GM18873 (cell line): Measurements from ENCODE around the gene MSL3.

Experiments
- ATAC-seq: cut with Tn5 transposase; IDR thresholded peaks from one replicate; pipeline ENCODE4 v1.9.1; 2021; ENCODE audit warnings: mild to moderate bottlenecking, moderate library complexity, moderate number of reproducible peaks; ENCODE audit not compliant: unreplicated experiment, low FRiP score

The MSL3 gene

DNA sequence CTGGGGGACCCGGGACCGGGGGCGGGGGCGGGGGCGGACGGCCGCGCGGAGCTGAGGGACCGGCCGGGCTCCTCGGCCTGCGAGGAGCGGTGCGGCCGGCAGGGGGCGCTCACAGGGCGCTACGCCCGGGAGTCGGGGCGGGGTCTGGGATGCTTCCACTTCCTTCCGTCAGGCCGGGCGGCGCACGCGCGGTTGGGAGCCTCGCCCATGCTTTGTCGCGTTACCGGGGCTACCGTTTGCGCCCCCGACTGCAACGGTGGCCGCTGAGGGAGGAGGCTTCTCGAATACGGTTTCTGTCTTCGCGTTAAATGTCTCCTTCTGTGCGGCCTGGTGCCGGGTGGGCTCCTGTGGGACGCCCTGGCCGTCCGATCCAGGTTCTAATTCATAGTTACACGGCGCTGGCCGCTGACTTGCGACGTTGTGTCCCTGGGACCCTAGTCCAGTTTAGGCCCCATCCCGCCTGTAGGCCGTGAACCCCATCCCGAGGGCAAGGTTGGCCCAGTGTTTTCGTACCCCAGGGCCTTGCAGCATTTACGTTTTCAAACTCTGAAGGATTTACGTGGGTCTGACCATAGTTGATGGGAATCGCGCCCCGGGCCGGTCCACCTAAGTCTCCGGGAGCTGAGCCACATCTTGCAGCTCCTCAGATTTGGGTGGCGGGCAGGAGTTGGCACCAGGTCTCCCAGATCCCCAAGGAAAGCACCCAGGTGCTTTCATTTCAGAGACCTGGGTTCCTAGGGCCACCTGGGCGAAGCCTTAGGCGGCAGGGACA, 549 bp downstream of the MSL3 start:
- peak; percentile 27 for ATAC-seq

DNA sequence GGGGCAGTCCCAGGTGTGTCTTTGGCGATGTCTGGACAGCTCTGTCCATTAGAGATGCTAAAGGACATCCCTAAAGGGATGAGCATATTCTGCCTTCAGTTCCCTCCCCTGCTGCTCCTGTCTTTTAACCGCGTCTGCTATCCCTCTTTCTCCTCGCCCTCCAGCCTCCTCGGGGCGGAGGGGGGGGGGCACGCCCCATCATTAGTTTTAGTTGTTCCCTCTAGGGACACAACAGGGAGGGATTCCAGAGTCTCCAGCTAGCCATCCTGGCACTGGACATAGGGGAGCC, 1.1 kb downstream of the MSL3 start:
- no peak for ATAC-seq

DNA sequence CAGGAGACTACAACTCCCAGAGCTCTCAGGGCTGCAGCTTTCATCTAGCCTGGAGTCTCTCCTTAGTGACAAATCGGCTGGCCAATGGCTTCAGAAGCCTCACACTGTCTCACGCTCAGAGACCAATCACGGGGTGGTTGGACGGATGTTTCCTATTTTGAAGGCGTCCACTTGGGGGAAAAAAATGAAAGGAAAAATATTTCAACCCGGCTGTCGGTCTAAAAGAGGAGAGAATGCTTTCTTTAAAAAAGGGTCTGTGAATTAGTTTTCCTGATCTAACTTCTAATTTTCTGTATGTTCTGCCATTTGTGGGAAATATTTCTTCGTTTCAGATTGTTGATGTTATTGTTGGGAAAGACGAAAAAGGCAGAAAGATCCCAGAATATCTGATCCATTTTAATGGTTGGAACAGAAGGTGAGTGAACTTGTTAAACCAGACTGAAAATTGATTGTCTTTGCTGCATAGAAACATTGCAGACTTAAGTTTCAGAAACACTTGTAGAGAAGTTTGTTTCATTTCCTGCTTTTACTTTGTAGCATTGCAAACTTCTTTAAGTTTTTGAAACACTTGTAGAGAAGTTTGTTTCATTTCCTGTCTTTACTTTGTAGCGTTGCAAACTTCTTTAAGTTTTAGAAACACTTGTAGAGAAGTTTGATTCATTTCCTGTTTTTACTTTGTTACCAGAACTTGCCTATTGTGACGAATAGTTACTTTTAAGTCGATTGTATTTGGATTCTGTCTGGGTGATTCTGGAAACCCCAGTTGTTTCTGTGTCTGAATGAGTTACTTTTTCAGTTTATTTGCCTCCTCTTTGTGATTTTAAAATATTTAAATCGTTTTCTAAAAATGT, 1.6 kb downstream of the MSL3 start:
- peak; percentile 82 for ATAC-seq

DNA sequence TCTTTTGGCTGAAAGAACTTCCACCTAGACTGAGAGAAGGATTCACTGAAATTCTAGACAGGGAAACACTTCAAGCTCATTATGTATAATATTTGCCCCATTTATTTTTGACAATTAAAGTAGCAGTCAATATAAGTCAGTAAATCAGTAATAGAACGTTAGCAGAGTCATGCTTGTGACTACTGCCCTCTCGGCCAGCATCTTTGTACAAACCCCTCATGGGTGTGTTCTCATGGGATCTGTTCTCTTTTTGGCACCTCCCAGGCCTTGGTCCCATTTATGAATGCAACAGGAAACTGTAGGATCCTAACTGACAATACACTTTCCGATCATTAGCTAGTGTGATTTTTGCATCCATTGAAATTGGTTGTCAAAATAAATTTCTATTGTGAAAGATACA, 2.9 kb downstream of the MSL3 start:
- no peak for ATAC-seq

DNA sequence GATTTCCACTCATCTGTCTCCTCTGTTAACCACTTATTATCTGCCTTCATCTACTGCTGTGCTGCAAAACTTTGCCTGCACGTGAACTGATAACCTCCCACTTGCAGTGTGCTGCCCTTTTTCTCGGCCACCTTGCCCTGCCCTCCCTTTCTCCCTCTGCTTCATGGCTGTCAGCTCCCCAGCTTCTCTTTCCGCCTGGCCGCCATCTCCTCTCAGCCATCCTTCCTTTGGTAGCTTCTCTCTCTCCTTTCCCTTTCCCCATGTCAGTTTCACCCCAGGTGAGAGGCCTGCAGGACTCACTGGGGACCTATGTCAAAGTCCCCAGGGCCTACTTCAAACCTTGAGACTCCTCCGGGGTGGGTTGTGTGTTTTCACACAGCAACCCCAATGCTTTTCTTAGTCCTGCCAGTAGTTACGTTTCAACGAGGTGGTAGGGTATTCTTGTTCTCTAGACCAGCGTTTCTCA, 6.6 kb downstream of the MSL3 start:
- ATAC-seq, result no peak

DNA sequence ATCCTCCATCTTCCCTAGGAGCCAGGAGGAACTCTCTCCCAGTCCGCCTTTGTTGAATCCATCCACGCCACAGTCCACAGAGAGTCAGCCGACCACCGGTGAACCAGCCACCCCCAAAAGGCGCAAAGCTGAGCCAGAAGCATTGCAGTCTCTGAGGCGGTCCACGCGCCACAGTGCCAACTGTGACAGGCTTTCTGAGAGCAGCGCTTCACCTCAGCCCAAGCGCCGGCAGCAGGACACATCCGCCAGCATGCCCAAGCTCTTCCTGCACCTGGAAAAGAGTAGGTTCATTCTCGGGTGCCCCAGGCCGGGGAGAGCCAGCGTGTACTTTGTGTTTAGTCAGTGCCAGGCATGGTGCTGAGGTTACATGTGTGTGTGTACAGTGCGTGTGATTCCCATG, 7.4 kb downstream of the MSL3 start:
- no peak for ATAC-seq

DNA sequence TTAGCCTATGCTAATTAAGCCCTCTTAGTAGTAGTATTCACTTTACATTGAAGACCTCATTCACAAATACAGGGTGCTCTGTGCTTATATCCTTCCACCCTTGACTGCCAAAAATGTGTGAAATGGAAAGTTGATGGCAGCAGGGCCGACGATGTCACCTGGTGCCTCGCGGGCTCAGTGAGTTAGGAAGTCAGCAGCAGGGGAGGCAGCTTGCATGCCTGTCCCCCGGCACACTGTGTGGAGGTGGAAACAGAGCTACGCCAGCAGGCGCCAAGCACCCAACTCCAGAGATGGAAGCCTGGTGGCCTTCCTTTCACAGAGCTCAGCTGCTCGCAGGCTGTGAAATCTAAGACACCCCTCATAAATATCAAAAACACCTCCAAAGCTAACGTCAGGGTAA, 8.4 kb downstream of the MSL3 start:
- ATAC-seq, result no peak

DNA sequence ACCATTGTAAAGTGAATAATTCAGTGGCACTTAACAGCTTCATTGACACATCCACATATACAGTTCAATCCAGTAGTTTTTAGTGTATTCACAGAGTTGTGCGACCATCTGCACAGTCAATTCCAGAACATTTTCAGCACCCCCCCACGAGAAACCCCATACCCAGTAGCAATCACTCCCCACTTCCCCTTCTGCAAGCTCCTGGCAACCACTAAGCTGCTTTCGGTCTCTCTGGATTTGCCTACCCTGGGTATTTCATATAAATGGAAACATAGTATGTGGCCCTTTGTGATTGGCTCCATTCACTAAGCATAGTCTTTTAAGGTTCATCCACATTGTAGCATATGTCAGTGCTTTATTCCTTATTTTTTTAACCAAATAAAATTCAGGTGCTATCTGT, 10.0 kb downstream of the MSL3 start:
- ATAC-seq, result peak; percentile 68

DNA sequence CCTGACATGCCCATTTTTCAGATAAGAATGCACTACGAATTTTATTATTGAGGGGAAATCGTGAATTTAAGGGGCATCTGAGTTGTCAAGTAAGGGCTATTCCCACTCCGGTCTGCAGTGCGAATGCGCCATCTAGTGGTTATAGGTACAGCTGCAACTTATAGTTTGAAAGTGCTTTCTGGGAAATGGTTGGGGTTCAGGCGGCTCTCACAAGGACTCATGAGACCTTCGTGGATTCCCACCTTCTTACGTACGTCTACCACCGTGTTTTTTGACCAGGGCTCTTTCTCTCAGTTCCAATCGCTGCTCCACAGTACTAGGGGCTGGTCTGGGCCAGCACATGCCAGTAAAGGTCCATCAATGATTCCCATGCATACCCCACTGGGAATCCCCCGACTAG, 12.3 kb downstream of the MSL3 start:
- peak; percentile 61 for ATAC-seq

DNA sequence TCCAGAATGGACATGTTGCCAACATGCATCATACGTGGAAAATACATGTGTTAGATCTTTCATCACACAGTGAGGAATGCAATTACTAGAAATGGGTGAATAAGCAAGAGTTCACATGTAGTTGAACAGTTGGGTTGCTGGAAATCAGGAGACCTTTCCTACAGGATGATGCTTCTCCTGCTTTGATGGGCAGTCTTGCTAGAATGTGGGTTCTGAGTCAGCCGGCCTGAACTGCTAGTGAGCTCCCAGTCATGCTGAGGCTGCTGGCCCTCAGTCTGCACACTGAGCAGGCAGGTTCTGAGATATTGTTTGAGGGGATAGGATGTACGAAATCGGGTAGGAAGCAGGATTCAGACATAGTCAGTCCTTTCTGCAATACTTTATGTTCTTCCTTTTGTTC, 20.2 kb downstream of the MSL3 start:
- ATAC-seq, result no peak

DNA sequence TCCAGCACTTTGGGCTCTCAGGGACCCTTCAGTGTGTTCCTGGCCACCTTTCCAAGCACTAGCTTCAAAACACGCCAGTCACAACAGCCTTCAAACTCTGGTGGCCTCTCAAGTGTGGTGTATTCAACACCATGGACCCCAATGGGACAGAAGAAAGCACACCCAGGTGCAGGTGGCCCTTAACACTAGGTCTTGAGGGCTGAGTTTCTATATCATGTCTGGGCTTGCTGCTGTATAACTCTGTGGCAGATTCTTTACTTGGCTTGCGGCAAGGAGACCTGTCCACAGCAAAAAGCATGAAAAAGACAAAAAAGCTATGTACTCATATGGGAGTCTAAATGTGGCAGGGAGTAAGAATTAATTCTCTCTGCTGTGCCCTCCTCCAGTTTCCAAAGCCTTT, 23.1 kb downstream of the MSL3 start:
- no peak for ATAC-seq

DNA sequence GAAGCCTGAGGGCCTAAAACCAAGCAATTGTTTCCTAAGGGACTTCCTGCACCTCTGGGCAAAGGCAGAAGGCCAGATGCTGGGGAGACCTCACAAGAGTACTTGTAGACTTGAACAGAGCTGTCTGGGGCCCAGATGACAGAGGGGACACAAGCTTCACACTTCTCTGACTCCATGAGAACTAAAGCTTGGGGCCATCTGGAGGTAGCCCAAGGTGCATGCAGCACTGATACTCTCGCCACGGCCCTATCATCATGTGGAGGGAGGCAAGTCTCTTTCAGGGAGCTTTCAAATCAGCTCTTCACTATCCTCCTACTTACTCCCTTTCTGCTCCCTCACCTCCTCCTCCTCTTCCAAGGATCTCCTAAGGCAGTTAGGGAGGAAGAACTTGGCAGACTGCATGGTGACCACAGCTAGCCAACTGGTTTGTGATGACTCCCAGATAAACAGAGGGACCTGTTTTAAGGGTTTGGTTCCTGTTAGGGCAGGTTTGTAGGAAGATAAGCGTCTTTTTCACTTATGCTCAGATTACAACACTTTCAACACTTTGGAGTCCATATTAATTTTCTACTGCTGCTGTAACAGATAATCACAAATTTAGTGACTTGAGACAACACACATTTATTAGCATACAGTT, 23.8 kb downstream of the MSL3 start:
- no peak for ATAC-seq

DNA sequence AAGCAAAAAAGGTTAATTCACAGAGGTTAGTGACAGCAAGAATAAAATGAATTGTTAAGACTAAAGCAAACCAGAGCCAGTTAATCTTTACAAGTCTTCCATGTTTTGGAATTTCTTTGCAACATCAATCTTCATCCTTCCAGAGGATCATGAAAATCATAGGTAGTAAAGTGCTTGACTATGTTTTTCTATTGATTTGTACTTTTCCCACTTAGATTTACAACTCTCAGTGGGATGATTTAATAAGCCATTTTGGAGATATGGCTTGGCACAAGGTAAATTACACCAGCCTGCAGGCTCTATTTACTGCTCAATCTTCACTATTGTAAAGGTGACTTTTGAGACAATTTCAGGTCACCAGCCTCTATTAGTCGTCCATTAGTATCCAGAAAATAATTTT, 26.5 kb downstream of the MSL3 start:
- ATAC-seq, result no peak

DNA sequence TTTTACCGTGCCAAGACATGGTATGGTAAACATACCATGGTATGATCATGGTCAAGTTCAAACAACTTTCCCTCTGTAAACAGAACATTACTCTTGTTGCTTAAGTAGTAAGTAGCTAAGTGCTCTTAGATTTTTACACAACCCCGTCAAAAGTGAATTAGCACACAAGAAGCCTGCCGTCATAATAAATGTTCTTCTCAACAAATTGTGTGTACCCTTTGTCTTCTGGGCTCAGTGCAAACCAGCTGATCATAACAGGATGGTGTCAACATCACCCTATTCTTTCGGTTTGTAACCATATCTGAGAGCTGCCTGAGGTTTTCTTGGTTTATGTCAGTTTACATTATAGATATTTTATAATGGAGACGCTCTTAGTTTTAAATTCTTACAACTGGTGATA, 28.8 kb downstream of the MSL3 start:
- ATAC-seq, result no peak

DNA sequence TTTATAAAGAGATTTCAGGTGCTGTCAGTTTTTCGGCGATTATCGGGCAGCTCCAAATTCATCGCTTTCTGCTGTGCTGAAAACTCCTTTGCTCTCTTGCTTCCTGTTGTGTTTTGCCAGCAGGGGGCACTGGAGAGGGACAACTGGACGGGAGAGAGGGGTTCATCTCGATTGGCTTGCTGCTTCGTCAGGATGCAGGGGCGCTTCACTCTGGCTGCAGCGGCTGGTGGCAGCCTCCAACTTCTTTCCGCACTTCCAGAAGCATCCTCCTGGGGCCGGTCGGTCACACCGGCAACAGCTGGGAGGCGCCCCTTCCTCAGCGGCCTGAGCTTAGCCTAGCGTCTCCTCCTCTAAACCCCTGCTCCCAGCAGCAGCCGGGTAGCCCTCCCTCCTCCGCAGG, 29.5 kb downstream of the MSL3 start:
- no peak for ATAC-seq

DNA sequence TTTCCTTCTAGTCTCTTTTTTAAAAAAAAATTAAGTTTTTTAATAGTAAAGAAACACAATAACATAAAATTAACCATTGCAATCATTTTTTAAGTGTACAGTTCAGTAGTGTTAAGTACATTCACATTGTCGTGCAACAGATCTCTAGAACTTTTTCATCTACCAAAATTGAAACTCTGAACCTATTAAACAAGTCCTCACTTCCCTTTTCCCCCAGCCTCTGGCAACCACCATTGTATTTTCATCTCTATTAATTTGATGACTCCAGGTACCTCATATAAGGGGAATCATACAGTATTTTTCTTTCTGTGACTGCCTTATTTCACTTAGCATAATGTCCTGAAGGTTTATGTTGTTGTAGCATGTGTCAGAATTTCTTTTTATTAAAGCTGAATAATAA, 31.8 kb downstream of the MSL3 start:
- ATAC-seq, result peak; percentile 36

DNA sequence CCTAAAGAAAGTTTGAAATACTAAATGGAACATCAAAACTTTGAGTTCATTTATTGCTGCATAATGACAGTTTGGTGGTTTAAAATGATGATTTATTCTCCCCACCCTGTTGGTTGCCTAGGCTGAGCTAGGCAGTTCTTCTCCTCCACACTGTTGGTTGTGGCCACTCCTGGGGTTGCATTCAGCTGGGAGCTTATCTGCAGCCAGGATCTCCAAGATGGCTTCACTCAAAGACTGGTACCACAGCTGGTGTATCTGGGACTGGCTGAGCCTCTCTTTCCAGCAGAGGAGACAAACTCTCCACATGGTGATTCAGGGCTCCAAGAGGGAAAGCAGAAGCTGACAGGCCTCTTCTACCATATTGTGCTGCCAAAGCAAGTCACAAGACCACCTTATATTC, 33.1 kb downstream of the MSL3 start:
- no peak for ATAC-seq

DNA sequence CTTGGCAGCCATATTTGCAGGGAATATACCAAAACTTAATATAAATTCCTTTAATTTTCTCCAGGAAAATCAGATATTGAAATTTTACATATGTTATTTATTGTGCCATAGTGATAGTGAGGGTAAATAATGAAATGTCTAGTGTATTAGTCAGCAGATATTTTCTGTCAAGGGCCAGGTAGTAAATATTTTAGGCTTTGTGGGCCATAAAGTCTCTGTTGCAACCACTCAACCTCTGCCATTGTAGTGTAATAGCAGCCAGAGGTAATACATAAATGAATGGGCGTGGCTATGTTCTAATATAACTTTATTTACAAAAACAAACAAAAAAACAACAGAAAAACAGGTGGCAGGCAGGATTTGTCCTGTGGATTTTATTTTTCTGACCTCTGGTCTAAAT, 33.5 kb downstream of the MSL3 start:
- ATAC-seq, result no peak

DNA sequence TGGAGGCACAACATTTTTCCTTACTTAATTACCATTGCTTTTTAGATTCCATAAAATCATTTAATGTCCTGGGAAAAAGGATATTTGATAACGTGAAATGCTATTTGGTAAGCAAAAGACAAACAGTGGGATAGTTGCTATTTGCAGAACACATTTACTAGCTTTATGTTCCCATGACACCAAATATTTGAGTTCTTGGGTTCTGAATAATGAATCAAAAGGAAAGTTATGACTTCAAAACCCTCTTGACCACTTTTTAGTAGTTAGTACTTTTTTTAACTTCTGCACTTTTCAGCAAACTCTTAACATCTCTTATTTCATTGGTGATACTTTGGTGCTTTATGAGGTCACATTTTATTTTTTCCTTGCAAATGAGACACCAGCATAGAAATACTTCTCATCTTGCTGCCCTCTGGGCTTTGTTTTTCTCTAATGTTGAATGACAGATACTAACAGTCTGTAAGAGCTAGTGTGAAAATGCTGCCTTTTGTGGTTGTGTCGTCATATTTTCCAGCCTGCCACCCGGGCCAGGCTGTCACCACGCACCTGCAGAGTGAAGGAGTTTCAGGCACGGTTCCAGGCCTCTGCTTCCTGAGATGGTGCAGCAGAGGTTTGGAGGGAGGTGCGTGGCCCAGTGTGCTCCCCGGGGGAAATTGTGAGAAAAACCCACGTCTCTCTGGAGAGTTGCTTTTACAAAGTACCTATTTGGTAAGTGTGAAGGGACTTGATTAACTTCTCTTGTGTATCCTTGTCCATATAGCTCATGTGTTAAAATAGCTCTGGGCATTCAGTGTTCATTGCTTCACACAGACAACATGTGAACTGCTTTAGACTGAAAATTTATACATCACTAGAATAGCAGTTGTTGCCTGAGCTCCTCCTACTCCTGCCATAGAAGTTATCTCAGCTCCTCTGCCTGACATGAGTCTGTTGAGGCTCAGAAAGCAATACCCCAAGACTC, 34.7 kb downstream of the MSL3 start:
- ATAC-seq, result peak; percentile 89

DNA sequence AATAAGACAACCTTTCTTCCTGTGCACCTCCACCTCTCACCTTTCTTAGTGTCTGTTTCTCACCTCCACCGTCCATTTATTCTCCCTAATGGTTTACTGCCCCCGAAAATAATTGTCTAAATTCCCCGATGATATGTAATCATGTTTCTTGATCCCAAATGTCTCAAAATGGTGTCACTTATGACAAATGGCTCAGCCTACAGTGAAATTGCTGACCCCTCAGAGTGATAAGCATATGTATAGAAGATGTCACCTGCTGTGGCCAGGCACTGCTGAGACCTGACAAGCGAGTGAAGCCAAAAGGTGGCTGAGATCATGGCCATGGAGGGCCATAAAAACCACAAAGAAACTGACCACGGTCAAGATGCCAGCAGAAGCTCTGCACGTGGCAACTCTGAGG, 35.7 kb downstream of the MSL3 start:
- no peak for ATAC-seq
